Brain microvascular endothelial cell (primary cell): ENCODE measurements around the gene CAPN8.

ENCODE experiments used
- DNase-seq: peaks from one replicate; pipeline ENCODE4 v3.0.0-alpha.2; 2020
- H3K27ac ChIP-seq: fragments of 250-450 bp; sonication (Bioruptor Pico); 2 replicates; pipeline ENCODE4 v1.5.1; 2020; ENCODE audit warnings: mild to moderate bottlenecking, moderate library complexity
- H3K27me3 ChIP-seq: fragments of 250-450 bp; sonication (Bioruptor Pico); replicated peaks from 2 replicates; pipeline ENCODE4 v1.5.1; 2020; ENCODE audit warnings: mild to moderate bottlenecking
- H3K36me3 ChIP-seq: fragments of 250-450 bp; sonication (Bioruptor Pico); replicated peaks from 2 replicates; pipeline ENCODE4 v1.5.1; 2020; ENCODE audit warnings: mild to moderate bottlenecking
- H3K4me3 ChIP-seq: 2 replicates; pipeline ENCODE4 v1.5.1; 2011; ENCODE audit warnings: low read depth, mild to moderate bottlenecking, control low read depth, low read length, moderate library complexity
- CTCF ChIP-seq: IDR thresholded peaks from 2 replicates; pipeline ENCODE4 v1.5.1; 2011; ENCODE audit warnings: low read depth, mild to moderate bottlenecking, moderate library complexity, low read length, control low read depth, inconsistent platforms; ENCODE audit errors: missing control alignments
- in situ Hi-C: cut with HindIII; loops from 2 replicates; pipeline ENCODE4 v1.10.0; 2017; ENCODE audit warnings: low sequenced_read_pairs, low pct_ligation_motif_present

CAPN8 gene

GRCh38 chr1:223695014-223695548, 29.6 kb upstream of the CAPN8 start:
- Histone ChIP-seq H3K27ac (no peak overlapping the region), H3K27me3 (no peaks in the 10 kb centered on the region), H3K4me3 (no peak overlapping the region), H3K36me3 (no peaks in the 10 kb centered on the region)
- in situ Hi-C loops, result no loop called here
- no peak for TF ChIP-seq CTCF
- no peak for DNase-seq

GRCh38 chr1:223691121-223691520, 25.6 kb upstream of the CAPN8 start:
- H3K4me3 ChIP-seq, result no peak overlapping the region
- DNase-seq, result no peak
- no peak overlapping the region for H3K27ac ChIP-seq
- in situ Hi-C loops, result no loop called here
- no peak for TF ChIP-seq CTCF
- no peaks in the 10 kb centered on the region for H3K36me3 ChIP-seq
- H3K27me3 ChIP-seq, result no peaks in the 10 kb centered on the region

- in situ Hi-C loops, result no loop called here
- Histone ChIP-seq H3K27me3 (no peaks in the 10 kb centered on the region), H3K4me3 (no peak overlapping the region), H3K27ac (no peak overlapping the region), H3K36me3 (no peaks in the 10 kb centered on the region)
- no peak for DNase-seq
- TF ChIP-seq CTCF, result no peak
Observed at GRCh38 chr1:223684488-223684792, 18.9 kb upstream of the CAPN8 start.

GRCh38 chr1:223683586-223684487, 18.3 kb upstream of the CAPN8 start:
- peak; percentile 74 for DNase-seq
- no peak overlapping the region for H3K4me3 ChIP-seq
- no peaks in the 10 kb centered on the region for H3K36me3 ChIP-seq
- in situ Hi-C loops, result no loop called here
- no peak overlapping the region for H3K27ac ChIP-seq
- no peaks in the 10 kb centered on the region for H3K27me3 ChIP-seq
- TF ChIP-seq CTCF, result peak; percentile 81

- no peak for TF ChIP-seq CTCF
- no peaks in the 10 kb centered on the region for H3K36me3 ChIP-seq
- in situ Hi-C loops, result no loop called here
- DNase-seq, result no peak
- no peak overlapping the region for H3K4me3 ChIP-seq
- H3K27ac ChIP-seq, result no peak overlapping the region
- no peaks in the 10 kb centered on the region for H3K27me3 ChIP-seq
Observed at GRCh38 chr1:223682502-223682901, 17.0 kb upstream of the CAPN8 start.
